ENCODE data around the gene LUM.

LUM gene, protein sequence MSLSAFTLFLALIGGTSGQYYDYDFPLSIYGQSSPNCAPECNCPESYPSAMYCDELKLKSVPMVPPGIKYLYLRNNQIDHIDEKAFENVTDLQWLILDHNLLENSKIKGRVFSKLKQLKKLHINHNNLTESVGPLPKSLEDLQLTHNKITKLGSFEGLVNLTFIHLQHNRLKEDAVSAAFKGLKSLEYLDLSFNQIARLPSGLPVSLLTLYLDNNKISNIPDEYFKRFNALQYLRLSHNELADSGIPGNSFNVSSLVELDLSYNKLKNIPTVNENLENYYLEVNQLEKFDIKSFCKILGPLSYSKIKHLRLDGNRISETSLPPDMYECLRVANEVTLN

DNA sequence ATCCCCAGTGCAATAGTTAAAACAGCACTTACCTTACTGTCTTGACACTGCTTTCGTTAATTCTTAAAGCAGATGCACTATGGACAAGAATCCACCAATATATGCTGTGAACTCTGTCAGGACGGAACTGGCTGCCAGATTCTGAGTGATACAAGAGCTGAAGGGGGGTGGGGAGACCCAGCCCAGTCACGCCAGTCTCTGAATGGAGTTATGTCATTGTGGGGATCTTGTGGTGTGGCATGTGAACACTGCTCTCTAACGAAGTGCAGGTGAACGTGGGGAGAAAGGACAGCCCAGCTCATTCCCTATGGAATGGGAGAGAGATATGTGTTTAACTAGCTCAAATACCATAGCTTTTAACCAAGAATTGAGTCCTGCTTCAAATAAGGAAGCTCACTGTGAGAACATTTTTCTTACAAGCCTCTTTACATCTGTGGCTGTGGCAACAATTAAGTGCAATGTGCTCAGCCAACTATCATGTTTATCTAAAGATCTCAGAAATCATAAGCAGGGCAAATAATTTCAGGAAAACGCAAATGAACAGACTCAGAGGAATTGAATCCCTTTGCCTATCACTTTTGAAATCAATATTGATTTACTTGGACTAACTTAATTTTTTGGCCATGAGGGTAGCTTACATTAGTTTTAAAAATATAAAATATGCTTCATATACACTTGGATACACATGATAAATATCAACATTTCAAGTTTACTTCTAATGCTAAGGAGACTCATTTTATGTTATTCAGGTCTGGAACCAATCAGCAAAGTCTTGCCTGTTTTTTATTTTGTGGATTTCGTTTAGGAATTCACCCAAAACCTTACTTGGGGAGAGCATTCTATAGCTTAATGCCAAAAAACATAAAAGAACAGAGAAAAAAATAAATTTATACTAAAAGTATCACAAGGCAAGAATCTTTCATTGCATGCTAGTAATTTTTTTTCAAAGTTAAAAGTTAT is at the start of gene LUM:
LUM (minus strand) TSS at position 129 of the 960 bp plus-strand sequence. CDS start 2,515 bp downstream, outside the sequence.
- DNase-seq (ENCODE audit: low read depth in 1 of 2, low spot score in 1 of 2): no peak

DNA sequence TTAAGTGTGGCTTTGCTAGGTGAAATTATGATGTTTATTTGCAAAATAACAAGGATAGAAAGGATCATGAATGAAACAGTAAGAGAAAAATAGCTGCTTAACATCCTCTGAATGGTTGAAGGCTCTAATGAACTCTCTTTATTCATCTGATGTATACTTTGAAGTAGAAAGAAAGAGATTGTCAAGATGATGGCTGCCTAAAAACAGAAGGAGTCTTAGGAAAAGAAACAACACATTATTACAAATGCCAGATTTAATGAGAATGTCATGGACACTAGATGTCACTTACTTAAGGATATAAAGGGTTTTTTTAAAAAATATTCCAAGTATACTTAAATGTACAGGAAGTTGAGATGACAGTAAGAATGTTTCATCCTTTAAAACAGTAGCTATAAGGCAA is 49.7 kb upstream of the LUM start:
- DNase-seq (ENCODE audit: low read depth in 1 of 2, low spot score in 1 of 2): no peak

DNA sequence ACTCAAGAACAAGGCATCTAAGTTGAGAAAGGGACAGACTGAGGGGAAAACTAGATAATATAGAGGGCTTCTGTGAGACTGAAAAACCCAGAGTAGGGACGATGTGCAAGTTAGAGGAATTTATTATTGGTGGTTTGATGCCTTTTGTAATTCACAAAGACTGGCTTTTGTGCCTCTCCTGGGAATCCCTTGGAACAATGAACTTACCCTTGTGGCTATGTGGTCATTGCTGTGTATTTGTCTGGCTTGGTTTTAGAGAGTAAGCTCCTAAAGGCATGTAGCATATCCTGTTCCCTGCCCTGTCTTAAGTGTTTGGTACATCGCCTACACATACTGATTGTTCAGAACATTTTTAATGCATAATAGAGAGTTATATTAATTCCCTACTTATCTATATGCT is 44.7 kb upstream of the LUM start:
- DNase-seq (ENCODE audit: low read depth in 1 of 2, low spot score in 1 of 2): no peak

DNA sequence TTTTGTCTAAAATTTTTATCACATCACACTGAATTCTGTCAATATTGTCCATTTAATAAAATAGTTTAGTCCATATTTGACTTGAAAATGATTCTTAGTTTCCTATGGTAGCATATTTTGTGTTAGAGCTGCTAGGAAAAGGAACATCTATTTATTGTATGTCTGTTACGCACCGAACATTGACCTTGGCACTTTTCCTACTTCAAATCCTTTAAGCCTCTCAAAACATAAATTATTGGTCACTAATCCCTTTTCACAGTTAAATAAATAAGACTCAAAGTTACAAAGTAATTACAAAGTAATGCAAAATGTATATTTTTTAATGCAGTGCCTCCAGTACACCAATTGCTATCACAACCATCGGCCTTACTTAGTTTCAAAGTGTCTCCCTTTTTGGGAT is 42.8 kb upstream of the LUM start:
- no peak for DNase-seq (ENCODE audit: low read depth in 1 of 2, low spot score in 1 of 2)

DNA sequence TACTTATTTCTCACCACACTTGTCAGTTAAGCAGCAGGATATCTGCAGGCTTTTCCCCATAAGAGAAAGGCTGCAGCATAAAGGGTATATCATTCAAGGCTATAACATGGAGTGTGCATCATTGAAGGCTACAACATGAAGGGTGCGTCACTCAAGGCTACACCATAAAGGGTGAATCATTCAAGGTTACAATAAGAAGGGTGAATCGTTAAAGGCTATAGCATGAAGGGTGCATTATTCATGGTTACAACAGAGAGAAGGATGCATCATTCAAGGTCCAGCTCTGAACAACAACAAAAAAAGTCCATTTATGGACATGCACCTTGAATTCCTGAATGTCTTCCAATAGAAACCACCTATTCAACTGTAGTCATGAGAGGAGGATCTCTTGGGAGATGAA is 32.8 kb upstream of the LUM start:
- no peak for DNase-seq (ENCODE audit: low read depth in 1 of 2, low spot score in 1 of 2)

DNA sequence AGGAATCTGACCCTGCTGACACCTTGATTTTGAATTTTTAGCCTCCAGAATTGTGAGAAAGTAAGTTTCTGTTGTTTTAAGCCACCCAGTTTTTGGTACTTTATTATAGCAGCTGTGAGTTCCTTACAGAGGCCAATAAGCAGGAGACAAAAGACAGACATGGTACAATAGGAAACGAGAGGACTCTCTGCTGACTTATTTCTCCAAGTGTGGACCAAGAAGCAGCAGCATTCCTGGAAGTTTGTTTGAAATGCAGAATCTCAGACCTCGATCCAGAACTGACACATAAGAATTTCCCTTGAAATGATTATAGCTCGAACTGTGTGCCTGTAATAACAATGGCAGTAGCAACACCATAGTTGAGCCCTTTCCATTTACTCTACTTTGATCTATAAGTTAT is 31.9 kb upstream of the LUM start:
- DNase-seq (ENCODE audit: low read depth in 1 of 2, low spot score in 1 of 2): no peak

DNA sequence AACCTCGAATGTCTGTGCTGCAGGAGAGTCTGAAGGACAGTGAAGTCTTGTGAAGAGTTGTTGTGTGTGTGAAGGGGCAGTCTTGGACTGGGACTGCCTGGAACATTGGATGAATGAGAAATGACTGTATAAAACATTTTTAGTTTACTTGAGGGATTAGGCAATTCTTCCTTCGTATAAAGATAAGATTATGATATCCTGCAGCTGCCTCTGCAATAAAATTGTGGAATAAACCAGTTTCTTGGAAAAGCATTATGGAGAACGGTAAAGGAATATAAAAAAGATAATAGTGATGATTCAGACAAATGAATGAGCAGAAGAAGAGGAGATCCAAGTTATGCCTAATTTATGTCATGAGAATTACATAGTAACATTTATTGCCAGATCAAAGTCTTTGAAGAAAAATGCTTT is 30.9 kb upstream of the LUM start:
- DNase-seq (ENCODE audit: low read depth in 1 of 2, low spot score in 1 of 2): no peak

DNA sequence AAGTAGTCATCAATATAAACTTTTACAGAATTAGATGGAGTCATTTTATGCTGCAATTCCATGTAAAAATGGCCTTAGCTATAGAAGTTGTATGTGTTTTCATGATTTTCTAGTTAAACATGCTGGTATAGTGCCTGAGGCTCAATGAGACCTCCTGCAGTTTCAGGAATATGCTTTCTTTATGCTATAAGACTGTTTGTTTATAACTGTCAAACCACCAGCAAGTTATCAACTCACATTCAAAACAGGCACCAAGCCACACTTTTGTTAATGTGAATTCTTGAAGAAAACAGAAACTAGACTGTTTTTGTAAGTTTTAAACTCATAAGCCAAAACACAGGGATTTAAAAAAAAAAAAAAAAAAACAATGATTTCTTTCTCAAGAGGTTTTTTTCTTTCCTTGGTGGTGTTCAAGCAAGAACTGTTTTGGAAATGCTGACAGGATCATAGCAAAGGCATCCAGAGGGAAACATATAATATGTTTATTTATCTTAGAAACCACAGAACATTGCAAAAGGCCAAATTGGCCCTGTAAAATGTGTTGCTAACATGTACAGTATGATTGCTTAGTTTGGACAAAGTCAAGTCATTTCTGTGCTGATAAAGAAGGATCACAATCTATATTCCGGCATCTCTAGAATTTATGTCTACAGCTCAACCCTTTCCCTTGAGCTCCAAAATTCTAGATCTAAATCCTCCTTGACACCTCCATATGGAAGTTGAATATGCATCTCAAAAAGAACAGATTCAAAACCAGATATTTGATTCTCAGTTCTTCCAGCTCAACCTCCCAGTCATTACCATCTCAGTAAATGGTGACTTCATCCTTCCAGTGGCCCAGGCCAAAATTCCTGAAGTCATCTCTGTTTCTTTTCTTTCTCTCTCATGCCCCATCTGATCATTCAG is 29.0 kb upstream of the LUM start:
- DNase-seq (ENCODE audit: low read depth in 1 of 2, low spot score in 1 of 2): no peak

DNA sequence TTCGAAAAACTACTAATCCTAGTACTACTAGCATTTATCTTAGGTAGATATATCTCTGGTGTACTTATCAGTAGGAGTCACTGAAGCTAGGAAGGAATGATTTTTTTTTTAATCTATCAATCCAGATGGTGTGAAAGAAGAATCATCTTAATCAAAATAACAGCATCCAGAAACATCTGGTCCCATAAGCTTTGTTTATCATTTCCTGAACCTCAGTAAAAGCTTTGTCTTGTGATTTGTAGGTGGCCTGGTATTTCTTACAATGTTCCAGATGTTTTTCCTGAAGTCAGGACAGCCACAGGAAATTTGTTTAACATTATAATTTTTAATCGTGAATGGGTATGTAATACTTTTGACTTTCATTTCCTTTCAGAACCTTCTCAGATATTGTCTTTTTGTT is 28.0 kb upstream of the LUM start:
- no peak for DNase-seq (ENCODE audit: low read depth in 1 of 2, low spot score in 1 of 2)

DNA sequence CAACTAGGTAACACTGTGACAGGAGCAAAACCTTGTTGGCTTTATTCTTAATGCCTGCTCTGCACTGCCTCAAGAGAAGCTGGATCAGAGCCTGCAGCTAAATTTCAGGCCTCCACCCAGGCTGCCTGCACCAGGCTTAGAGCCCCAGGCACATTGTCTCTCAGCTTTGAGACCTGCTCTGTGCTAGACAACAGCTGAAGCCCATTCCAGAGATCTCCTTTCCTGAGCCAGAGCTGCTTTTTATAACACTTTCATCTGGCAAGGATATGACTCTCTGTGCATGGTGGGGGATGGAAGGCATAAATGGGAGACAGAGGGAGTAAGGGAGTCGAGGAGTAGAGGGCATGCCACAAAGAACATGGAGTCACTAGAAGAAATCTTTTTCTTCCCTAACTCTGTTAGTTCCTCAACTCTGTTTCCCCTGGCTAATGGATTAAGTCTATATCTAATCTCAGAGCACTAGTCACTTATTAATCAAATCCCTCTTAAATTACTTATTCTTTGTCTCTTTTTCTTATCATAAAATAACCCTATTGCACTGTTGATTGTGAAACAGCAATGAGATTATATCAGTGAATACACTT is 27.1 kb upstream of the LUM start:
- DNase-seq (ENCODE audit: low read depth in 1 of 2, low spot score in 1 of 2): no peak

DNA sequence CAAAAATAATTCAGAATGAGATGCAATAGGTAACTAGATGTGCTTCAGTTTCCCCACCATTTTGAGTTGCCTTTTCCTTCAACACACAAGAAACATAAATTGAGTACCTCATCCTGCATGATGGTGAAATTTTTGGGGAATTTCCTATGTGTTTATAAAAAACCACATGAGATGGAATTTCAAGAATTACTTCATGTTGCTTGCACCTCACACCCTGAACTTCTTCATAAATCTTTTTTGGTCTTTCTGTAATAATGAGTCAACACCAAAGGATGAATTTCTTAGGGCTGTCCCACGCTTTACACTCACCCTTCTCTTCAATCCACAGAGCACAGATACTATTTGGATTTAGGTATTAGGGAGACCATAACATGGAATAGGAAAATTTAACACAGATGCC is 22.6 kb upstream of the LUM start:
- no peak for DNase-seq (ENCODE audit: low read depth in 1 of 2, low spot score in 1 of 2)

DNA sequence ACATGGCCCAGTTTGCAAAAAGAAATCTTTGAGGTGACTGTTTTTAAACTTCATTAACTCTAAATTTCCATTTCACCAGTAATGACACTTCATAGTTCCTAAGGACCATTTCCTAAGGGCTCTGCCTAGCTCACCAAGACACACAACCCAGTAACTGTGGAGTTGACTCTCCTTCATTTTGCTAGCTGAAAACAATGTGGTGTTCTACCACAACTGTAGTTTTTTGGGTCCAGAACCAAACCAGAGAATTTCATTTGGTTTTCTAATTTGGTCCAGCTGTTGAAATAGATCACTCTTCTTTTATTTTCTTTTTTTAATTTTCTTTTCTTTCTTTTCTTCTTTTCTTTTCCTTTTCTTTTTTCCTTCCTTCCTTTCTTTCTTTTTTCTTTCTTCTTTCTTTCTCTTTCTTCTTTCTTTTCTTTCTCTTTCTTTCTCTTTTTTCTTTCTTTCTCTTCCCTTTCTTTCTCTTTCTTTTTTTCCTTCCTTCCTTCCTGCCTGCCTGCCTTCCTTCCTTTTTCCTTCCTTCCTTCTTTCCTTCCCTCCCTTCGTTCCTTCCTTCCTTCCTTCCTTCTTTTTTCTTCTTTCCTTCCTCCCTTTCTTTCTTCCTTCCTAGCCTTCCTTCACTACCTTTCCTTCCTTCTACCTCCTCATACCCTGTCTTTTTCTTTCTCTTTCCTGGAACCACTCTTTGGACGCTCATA is 18.5 kb upstream of the LUM start:
- DNase-seq (ENCODE audit: low read depth in 1 of 2, low spot score in 1 of 2): no peak

DNA sequence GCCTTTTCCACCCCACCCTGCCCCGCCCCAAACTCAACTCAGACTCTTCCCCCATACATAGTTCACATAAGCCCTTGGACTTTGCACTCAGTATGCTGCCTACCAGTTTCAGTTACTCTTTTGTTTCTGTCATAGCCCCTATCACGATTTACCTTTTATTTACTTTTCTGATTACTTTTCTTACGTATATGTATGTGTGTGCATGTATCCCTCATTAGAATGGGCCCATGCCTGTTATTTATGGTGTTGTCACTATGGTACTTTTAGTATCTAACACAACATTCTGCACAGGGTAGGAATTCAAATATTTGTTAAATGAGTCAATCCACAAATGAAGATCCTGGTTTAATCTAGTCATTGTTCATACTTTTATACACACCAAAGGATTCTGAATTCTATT is 16.5 kb upstream of the LUM start:
- DNase-seq (ENCODE audit: low read depth in 1 of 2, low spot score in 1 of 2): no peak

DNA sequence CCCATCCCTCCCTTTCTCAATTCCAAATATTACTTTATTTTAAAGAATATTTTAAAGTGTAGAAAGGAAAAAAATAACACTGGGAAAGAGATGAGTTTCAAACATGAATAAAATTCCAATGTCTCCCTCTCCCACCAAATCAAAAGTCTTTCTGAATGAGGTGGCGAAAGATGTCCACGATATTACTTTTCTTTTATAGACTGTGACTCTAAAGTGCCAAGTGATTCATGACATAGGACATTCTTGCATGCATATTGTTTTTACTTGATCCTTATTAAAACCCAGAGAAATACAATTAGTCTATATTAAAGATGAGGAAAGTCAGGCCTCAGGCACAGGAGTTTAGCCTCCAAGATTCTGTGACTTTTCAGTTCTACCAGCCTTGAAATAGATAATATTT is 16.0 kb upstream of the LUM start:
- no peak for DNase-seq (ENCODE audit: low read depth in 1 of 2, low spot score in 1 of 2)

DNA sequence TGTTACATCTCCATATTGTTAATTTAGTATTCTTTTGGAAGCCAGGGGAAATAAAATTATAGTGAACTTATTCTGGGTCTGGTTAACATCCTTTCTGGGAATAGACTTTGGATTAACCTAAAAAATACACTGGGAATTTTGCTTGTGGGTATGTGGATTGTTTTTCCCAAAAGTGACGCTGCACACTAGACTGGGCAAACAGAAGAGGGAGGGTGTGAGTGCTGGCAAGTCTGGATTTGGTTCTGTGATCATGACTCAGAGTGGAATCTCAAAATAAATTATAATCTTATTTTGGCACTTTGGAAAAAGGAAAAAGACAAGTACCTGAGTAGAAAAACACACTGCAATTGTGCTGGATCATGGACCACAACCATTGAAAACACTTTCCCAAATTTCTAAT is 15.2 kb upstream of the LUM start:
- DNase-seq (ENCODE audit: low read depth in 1 of 2, low spot score in 1 of 2): no peak

DNA sequence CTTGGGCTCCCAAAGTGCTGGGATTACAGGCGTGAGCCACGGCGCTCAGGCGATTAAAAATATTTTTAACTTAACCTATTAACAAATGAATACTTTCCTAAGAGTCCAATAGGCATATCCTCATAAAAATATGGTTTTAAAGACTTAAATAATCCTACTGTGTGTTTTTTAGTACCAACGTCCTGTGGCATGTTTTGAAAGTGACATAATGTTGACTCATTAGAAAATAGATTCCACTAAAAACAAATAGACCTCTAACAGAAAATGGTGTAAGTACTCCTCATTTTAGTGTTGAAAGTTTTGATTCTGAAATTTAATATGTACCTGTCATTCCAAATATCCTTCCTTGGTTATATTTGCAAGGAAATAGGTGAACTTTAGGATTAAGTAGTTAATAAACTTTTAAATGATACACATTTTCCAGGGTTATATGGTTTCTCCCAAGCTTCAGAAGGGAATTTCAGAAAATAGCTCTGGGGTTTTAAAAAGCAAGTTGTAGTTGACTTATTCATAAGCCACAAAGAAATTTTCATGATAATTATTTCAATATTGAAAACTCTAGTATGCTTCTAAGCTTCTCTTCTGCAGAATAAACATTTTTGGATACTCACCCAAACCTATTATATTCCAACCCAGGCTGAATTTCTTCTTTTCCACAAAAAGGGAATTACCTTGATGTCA is 12.1 kb upstream of the LUM start:
- DNase-seq (ENCODE audit: low read depth in 1 of 2, low spot score in 1 of 2): no peak

DNA sequence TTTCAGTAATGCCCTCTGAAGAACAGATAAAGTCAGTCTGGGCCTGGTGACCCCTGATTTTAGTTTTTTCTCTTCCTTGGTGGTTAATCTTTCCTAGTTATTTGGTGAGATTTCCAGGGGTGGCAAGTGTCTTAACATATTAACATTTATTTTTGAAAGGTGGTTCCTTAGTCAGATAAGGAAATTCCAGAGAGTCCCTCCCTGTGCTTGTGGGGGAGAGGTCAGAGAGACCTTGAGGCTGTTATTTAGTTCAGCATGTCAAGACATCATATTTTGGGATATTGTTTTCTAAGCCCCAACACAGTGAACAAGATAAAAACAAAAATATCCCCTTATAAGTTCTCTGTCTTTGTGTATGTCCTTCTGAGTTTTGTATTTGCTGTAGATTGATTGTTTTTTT is 9.5 kb upstream of the LUM start:
- no peak for DNase-seq (ENCODE audit: low read depth in 1 of 2, low spot score in 1 of 2)

DNA sequence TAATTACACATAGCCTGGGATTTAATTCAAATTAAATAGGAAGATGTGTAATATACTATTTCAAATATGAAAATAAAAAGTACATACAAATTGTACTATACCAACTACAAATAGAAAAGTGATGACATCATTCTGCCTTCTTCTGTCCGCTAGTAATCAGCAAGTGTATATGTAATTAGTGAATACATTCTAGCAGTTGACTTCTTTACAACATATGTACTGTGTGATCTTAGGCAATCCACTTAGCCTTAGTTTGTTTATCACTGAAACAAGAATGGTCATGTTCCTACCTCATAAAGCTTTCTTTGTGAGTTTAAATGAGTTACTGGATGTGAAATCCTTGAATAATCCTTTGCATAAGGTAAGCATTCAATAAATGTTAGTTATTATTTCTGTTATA is 7.8 kb upstream of the LUM start:
- DNase-seq (ENCODE audit: low read depth in 1 of 2, low spot score in 1 of 2): no peak

DNA sequence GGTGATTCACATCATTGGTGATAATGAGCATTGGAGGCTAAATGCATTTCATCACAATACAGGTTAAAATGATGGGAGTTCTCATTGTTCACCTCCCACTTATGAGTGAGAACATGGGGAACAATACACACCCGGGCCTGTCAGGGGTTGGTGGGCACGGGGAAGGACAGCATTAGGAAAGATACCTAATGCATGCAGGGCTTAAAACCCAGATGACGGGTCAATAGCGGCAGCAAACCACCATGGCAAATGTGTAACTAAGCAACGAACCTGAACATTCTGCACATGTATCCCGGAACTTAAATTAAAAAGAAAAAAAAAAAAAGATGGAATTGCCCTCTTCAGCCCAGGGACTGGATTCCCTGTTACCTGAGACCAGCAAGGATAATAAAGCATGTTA is 2.3 kb upstream of the LUM start:
- no peak for DNase-seq (ENCODE audit: low read depth in 1 of 2, low spot score in 1 of 2)
